OCI-LY1 (cell line): ENCODE measurements around the gene PRL.

Experiments
- H2AFZ ChIP-seq: fragments of 200-600 bp; sonication (generic), shearing (Covaris generic); 2 replicates; pipeline ENCODE4 v1.6.0; 2014; ENCODE audit warnings: antibody characterized with exemption, mild to moderate bottlenecking, low read length
- H3F3A ChIP-seq: fragments of 200-600 bp; sonication (generic), shearing (Covaris generic); 2 replicates; pipeline ENCODE4 v1.6.0; 2014; ENCODE audit warnings: mild to moderate bottlenecking, antibody characterized with exemption, low read length, moderate library complexity; ENCODE audit not compliant: insufficient read depth
- H3K27ac ChIP-seq: fragments of 200-600 bp; sonication (generic); 2 replicates; pipeline ENCODE4 v1.5.1; 2014; ENCODE audit warnings: low read length, mixed run types, mild to moderate bottlenecking, low read depth; ENCODE audit not compliant: poor library complexity, severe bottlenecking
- H3K27me3 ChIP-seq: fragments of 200-600 bp; sonication (generic); 2 replicates; pipeline ENCODE4 v1.6.0; 2014; ENCODE audit warnings: antibody characterized with exemption, mild to moderate bottlenecking, low read length, moderate library complexity; ENCODE audit not compliant: insufficient read depth
- H3K36me3 ChIP-seq: fragments of 200-600 bp; sonication (generic); 2 replicates; pipeline ENCODE4 v1.6.1; 2014; ENCODE audit warnings: mild to moderate bottlenecking, antibody characterized with exemption, low read length, moderate library complexity, mixed read lengths; ENCODE audit not compliant: insufficient read depth
- H3K4me1 ChIP-seq: fragments of 200-600 bp; sonication (generic); 2 replicates; pipeline ENCODE4 v1.5.1; 2014; ENCODE audit warnings: mild to moderate bottlenecking, low read length, moderate library complexity; ENCODE audit not compliant: insufficient read depth, severe bottlenecking
- H3K4me2 ChIP-seq: fragments of 200-600 bp; sonication (generic), shearing (Covaris generic); 2 replicates; pipeline ENCODE4 v1.6.1; 2014; ENCODE audit warnings: low read length
- H3K4me3 ChIP-seq: fragments of 200-600 bp; sonication (generic); 2 replicates; pipeline ENCODE4 v1.5.1; 2014; ENCODE audit warnings: low read length, low read depth, mild to moderate bottlenecking, mixed read lengths; ENCODE audit not compliant: poor library complexity, severe bottlenecking
- H3K79me2 ChIP-seq: fragments of 200-600 bp; shearing (Covaris generic); 2 replicates; pipeline ENCODE4 v1.6.1; 2016; ENCODE audit warnings: mixed run types, low read length, mixed read lengths; ENCODE audit not compliant: insufficient read depth
- H3K9ac ChIP-seq: fragments of 200-600 bp; sonication (generic), shearing (Covaris generic); 2 replicates; pipeline ENCODE4 v1.6.1; 2014; ENCODE audit warnings: mild to moderate bottlenecking, low read length, mixed read lengths
- H3K9me2 ChIP-seq: fragments of 200-600 bp; sonication (generic), shearing (Covaris generic); 2 replicates; pipeline ENCODE4 v1.6.1; 2014; ENCODE audit warnings: low read depth, mild to moderate bottlenecking, low read length, mixed read lengths
- H3K9me3 ChIP-seq: fragments of 200-600 bp; shearing (Covaris generic); 2 replicates; pipeline ENCODE4 v1.6.1; 2014; ENCODE audit warnings: low read length, mixed read lengths
- H4K20me1 ChIP-seq: fragments of 200-600 bp; sonication (generic), shearing (Covaris generic); 2 replicates; pipeline ENCODE4 v1.6.0; 2016; ENCODE audit warnings: mild to moderate bottlenecking, low read length; ENCODE audit not compliant: insufficient read depth
- CTCF ChIP-seq: fragments of 200-600 bp; sonication (generic), shearing (Covaris generic); IDR thresholded peaks from 2 replicates; pipeline ENCODE4 v1.5.1; 2017; ENCODE audit warnings: mild to moderate bottlenecking, antibody characterized with exemption, low read length, moderate library complexity, mixed read lengths
- EZH2 ChIP-seq: fragments of 200-600 bp; sonication (generic), shearing (Covaris generic); IDR thresholded peaks from 2 replicates; pipeline ENCODE4 v1.8.0; 2017; ENCODE audit warnings: borderline replicate concordance, mixed run types, mild to moderate bottlenecking, antibody characterized with exemption, low read length, moderate library complexity, mixed read lengths

Gene PRL

GRCh38 chr6:22330941-22331340, 34.1 kb upstream of the PRL start:
- H3K27me3 ChIP-seq = no peaks in the 10 kb centered on the region
- no peak overlapping the region for H2AFZ ChIP-seq
- H3K4me3 ChIP-seq = no peak overlapping the region
- no peaks in the 10 kb centered on the region for H3K9me2 ChIP-seq
- TF ChIP-seq EZH2 (no peak), CTCF (no peak)
- peaks cover 47% of the 10 kb centered on the region for H3K4me1 ChIP-seq
- no peak overlapping the region for H3K9ac ChIP-seq
- no peaks in the 10 kb centered on the region for H3K36me3 ChIP-seq
- H3K4me2 ChIP-seq = no peak overlapping the region
- H3K27ac ChIP-seq = no peak overlapping the region
- H4K20me1 ChIP-seq = no peaks in the 10 kb centered on the region
- H3F3A ChIP-seq = no peaks in the 10 kb centered on the region
- no peaks in the 10 kb centered on the region for H3K9me3 ChIP-seq
- no peaks in the 10 kb centered on the region for H3K79me2 ChIP-seq

- no peaks in the 10 kb centered on the region for H3K27me3 ChIP-seq
- H3K4me2 ChIP-seq = no peak overlapping the region
- H3K79me2 ChIP-seq = no peaks in the 10 kb centered on the region
- H4K20me1 ChIP-seq = no peaks in the 10 kb centered on the region
- TF ChIP-seq CTCF (no peak), EZH2 (no peak)
- H3K27ac ChIP-seq = no peak overlapping the region
- H3K9me3 ChIP-seq = no peaks in the 10 kb centered on the region
- no peak overlapping the region for H3K9ac ChIP-seq
- H3K9me2 ChIP-seq = no peaks in the 10 kb centered on the region
- H3K4me1 ChIP-seq = peaks cover 36% of the 10 kb centered on the region
- no peak overlapping the region for H3K4me3 ChIP-seq
- H3K36me3 ChIP-seq = no peaks in the 10 kb centered on the region
- H3F3A ChIP-seq = no peaks in the 10 kb centered on the region
- H2AFZ ChIP-seq = no peak overlapping the region
Measured at GRCh38 chr6:22328474-22328873, 31.6 kb upstream of the PRL start.

- H3F3A ChIP-seq = no peaks in the 10 kb centered on the region
- H3K9ac ChIP-seq = no peak overlapping the region
- no peaks in the 10 kb centered on the region for H3K27me3 ChIP-seq
- no peaks in the 10 kb centered on the region for H3K9me3 ChIP-seq
- no peaks in the 10 kb centered on the region for H3K79me2 ChIP-seq
- no peak overlapping the region for H3K27ac ChIP-seq
- no peaks in the 10 kb centered on the region for H3K36me3 ChIP-seq
- no peak for TF ChIP-seq CTCF
- TF ChIP-seq EZH2 = no peak
- no peak overlapping the region for H2AFZ ChIP-seq
- no peaks in the 10 kb centered on the region for H4K20me1 ChIP-seq
- H3K4me3 ChIP-seq = no peak overlapping the region
- no peaks in the 10 kb centered on the region for H3K9me2 ChIP-seq
- H3K4me1 ChIP-seq = peaks cover 36% of the 10 kb centered on the region
- H3K4me2 ChIP-seq = no peak overlapping the region
Measured at GRCh38 chr6:22327881-22328280, 31.0 kb upstream of the PRL start.
